Stimulated activated CD8-positive, alpha-beta memory T cell treated with anti-CD3 and anti-CD28 coated beads, Interleukin-12 subunit alpha, Interleukin-12 subunit beta, amount 100 ng/mL, for 24 hours (primary cell): Measurements from ENCODE around the gene C1orf35.

Source experiments
- DNase-seq: peaks from one replicate; pipeline ENCODE4 v3.0.0-alpha.2; 2020; ENCODE audit errors: extremely low read depth

The C1orf35 gene

DNA sequence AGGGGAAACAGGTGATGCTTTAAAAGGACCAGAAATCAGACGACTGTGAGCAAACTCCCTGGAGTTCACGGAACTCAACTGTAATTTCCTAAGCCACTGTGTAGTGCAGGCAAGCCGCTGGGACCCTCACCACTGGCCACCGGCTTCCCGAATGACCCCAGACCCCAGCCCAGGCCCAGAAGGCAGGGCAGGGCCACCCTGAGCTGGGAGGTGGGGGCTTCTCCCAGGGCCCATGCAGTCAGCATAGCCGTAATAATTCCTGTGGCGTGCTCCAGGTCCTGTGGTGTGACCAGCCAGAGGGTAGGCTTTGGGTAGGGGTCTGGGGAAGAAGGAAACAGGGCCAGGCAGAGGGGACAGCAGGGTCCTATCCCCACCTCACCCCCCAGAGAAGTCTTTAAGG, 24.1 kb downstream of the C1orf35 start:
- no peak for DNase-seq

GRCh38 chr1:228077565-228078330, 25.4 kb downstream of the C1orf35 start:
- DNase-seq, result no peak

GRCh38 chr1:228076796-228077430, 26.2 kb downstream of the C1orf35 start:
- no peak for DNase-seq

- no peak for DNase-seq
These were observed 27.3 kb downstream of the C1orf35 start for GRCh38 chr1:228075801-228076271.

GRCh38 chr1:228074954-228075730, 28.0 kb downstream of the C1orf35 start:
- no peak for DNase-seq

DNA sequence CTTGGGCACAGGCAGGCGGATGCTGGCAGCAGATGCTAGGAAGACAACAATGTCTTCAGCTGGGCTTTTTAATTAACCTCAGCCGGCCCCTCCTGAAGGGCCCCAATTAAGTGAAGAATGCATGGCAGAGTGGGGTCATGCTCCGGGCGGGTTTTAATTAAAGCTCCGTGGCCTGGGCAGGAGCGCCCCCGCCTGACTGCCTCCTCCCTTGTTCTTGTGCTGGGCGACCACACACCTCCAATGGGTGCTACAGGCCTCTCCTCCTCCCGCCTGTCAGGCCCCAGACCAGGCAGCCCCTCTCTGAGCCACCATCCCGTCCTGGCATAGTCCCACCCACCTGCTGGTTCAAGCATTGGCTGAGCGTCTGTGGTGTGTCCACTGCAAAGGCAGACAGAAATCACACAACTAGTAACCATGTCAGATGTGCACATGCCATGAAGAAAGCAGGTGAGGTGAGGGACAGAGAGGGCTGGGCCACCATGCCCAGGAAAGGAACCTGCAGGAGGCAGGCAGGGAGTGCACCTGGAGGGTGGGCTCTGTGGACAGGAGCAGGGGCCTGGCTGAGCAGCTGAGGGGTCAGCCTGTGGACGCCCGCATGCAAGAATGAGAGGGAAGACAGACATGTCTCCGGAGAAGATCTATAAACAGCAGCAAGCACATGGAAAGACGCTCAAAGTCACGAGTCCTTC, 29.1 kb downstream of the C1orf35 start:
- no peak for DNase-seq

GRCh38 chr1:228073061-228073856, 29.9 kb downstream of the C1orf35 start:
- DNase-seq, result no peak

DNA sequence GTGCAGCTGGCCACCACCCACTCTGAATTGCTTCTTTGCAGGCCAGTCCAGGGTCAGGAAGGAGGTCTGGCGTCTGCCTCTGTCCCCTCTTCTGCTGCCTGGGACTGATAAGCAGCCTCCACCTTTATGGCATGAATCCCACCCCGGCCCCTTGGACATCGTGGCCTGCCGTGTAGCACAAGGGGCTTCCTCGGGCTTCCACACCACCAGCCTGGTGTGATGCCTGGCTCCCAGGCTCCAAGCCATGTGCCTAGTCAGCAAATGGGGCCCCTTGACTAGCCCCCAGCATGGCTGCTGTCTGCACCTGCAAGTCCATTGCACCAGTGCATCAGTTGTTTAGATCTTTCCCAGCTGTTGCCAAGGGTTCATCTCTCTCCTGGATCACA, 30.5 kb downstream of the C1orf35 start:
- DNase-seq, result no peak

- no peak for DNase-seq
These were observed 31.1 kb downstream of the C1orf35 start for GRCh38 chr1:228071839-228072657.

GRCh38 chr1:228070851-228071250, 32.3 kb downstream of the C1orf35 start:
- DNase-seq, result no peak

DNA sequence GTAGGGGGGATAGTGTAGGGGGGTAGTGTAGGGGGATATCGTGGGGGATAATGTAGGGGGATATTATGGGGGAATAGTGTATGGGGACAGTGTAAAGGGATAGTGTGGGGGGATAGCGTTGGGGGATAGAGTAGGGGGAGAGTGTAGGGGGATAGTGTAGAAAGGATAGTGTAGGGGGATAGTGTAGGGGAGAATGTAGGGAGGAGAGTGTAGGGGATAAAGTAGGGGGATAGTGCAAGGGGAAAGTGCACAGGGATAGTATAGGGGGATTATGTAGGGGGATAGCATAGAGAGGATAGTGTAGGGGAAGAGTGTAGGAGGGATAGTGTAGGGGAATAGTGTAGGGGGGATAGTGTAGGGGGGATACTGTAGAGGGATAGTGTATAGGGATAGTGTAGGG, 33.0 kb downstream of the C1orf35 start:
- DNase-seq, result no peak

DNA sequence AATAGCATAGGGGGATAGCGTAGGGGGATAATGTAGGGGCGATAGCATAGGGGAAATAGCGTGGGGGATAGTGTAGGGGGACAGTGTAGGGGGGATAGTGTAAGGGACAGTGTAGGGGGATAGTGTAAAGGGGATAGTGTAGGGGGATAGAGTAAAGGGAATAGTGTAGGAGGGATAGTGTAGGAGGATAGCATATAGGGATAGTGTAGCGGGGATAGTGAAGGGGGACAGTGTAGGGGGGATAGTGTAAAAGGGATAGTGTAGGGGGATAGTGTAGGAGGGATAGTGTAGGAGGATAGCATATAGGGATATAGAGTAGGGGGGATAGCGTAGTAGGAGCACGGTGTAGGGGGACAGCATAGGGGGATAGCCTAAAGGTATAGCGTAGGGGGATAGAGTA, 34.8 kb downstream of the C1orf35 start:
- no peak for DNase-seq

DNA sequence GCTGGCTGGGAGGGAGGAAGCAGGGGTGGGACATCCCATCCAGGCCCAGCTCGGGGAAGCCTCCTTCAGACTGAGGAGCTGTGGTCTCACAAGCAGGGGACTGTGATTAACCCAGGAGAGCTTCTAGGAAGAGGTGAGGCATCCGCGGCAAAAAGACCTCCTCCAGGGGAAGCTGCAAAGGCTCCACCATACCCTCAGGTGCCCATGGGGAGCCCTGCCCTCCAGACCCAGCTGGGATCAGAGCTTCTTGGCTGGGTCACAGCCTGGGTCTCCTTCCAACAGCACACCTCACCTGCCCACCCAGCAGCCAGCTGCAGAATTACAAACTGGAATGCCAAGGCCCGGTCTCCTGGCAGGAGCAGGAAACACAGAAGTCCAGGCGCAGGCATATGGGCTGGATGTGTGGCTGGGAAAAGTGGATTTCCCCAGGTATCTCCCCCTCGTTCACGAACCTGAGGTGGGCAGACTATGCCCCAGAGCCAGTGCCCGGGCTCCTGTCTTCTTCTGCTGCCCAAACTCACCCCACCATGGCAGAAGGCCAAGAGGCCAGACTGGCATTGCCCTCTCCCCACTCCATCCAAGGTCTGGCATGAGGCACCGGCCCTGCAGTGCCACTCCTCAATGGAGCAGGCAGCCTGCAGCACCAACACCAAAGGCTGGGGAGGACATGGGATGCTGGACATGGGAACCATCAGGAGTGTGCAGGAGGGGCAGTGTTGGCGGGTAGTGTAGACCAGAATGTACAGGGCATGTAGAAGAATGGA, 36.1 kb downstream of the C1orf35 start:
- no peak for DNase-seq

- no peak for DNase-seq
These were observed 36.7 kb downstream of the C1orf35 start for GRCh38 chr1:228066416-228066815.

DNA sequence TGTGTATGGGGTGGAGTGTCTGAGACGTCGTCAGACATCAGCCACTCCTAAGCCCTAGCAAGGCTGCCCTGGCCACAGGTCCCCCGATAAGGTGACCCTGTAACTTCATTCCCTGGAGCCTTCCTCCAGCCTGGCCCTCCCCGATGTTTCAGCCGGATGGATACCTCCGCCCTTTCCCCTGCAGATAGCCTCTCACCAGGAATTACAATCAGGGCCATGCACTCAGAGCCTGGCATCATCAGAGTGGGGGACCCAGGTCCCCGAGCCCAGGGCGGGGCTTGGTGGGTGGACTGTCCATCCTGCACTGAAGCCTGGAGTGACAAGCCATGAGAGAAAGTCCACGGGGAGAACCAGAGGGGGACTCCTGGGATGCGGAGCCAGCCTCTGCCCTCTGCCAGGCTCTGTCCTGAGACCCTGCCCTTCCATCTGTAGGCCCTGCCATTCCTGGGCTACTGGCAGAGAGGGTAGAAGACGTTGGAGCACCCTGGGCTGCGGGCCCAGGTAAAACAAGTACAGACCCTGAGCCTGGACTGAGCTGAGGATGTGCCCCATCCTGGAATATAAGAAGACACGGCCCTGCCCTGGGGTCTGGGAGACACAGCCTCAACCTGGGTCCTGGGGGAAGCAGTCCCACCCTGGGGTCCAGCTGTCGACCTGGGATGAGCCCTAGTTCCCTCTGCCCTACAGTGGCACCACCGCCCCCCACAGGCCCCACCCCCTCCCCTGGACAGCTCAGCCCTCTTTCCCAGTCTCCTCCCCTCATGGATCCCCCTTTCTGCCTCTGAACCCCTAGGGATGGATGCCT, 37.4 kb downstream of the C1orf35 start:
- DNase-seq, result no peak

DNA sequence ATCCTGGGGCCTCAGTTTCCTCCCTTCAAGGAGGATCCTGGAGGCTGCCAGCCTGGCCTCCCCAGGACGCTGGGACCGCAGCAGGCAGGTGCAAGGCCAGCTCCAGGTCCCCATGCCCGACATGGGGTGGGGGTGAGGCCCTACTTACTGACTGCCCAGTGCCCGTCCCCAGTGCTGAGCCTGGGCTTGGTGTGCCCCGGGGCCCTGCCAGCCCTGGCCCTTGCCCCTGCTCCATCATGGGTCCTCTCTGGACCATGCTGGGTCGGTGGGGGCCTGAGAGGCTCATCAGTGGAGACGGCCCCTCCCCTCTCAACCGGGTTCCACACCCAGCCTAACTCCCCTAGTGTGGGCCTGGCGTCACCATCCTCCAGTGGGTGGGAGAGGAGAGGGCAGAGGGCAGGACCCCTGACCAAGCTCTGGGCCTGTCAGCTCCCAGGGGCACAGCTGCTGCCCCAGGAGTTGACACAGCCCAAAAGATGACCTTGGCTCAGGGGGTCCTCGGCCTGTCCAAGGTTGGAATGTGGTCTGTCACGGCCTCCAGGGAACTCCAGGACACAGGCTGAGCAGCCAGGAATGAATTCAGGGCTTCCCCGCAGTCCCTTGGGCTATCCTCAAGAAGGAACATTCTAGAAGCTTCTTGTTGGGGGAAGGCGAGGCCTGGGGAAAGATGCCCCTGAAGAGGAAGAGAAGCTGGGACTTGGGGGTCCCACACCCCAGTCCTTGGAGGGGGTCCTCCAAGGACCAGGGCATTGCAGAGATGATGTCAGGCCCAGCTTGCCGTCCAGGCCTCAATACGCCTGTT, 38.2 kb downstream of the C1orf35 start:
- DNase-seq, result no peak

GRCh38 chr1:228064296-228064695, 38.8 kb downstream of the C1orf35 start:
- DNase-seq, result no peak
